NCI-H1105 (cell line): ENCODE data around the gene CHRM4.
A peak's percentile ranks its signal among the peaks of the same experiment; 100 is the strongest.

ENCODE experiments used
- DNase-seq: peaks from one replicate; lab custom pipeline; 2025; lab: John Stamatoyannopoulos, UW

CHRM4 gene

GRCh38 chr11:46347637-46348311 is 43.8 kb downstream of the CHRM4 start:
- no peak for DNase-seq

DNA sequence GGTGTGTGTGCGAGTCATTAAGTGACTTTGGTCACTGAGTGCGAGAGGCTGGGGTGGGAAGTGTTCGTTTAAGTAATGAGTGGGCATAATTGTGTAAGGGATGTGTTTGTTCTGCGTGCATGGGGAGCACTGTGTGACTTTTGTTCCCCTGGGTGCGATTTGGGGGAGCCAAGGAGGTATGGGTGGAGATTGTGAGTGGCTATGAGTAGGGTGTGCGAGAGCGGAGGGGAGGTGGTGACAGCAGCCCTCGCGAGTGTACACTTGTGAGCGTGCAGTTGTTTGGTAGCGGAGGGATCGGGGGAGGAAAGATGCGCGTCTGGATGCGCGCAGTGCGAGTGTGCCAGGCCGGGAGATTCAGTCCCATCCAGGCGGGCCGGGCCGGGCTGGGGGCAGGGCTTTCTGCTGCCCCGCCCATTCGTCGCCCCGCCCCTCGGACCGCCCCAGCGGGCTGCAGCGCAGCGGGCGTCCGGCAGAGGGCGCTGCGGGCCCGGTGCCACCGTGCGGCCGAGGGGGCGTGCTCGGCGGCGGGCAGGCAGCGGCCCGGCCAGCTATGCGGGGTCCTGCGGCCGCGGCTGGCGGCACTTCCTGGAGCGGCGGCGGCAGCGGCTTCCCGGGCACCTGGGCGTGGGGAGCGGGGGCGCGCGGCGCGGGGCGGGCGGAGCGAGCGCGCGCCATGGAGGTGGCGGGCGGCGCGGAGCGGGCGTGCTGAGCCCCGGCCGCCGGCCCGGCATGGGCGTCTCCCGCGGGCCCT is 44.5 kb downstream of the CHRM4 start, which contains the start of gene DGKZ:
DGKZ (plus strand) TSS at position 578 of the 751 bp plus-strand sequence. CDS start 197 bp downstream, outside the sequence.
- DNase-seq, result peak; percentile 72

DNA sequence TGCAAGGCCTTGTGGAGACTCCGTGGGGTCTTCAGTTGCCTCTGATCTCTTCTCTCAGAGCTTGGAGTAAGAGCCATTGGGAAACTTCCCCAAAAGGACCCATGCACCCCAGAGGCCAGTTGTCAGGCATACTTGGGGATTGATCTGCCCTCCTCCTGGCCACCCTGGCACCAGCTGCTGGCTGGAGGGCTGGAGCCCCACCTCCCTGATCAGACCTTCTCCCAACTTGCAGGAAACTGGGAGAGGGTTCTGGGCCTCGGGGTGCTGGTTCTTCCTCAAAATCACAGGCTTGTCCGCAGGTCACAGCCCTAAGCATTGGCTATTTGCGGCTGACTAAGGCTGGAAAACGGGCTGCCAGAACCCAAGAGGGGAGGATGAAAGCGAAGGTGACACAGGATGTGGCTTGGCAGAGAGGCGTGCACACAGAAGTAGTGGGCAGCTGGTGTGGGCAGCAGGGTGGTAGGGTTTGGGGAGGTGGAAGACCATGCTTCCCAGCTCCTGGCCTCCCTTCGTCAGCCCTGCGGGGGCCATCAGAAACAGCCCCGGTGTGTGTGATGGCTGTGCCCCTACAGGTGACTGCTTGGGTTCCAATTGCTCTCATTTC is 45.6 kb downstream of the CHRM4 start:
- DNase-seq, result no peak

DNA sequence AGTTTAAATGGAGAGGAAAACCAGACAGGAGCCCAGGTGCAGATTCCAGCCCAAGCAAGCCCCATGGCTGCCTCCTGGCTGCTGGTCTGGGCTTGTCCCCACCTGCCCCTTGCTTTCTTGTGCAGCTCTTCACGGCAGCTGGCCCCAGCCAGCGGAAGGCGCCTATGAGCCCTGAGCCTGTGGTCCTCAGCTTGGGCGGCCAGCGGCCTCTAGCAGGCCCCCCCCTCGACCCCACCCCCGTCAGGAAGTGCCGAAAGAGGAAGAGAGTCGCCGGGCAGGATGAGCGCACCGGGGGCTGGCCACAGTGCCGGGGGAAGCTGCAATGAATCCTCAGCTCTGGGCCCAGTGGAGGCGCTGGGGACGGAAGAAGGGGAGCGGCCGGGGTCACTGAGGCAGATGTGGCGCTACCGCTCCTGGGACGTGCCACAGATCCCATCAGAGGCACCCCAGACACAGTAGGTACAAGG is 46.4 kb downstream of the CHRM4 start:
- DNase-seq, result peak; percentile 89

GRCh38 chr11:46343520-46343919 is 48.1 kb downstream of the CHRM4 start:
- no peak for DNase-seq

GRCh38 chr11:46342239-46342638 is 49.3 kb downstream of the CHRM4 start:
- DNase-seq, result no peak

GRCh38 chr11:46341454-46341853 is 50.1 kb downstream of the CHRM4 start:
- no peak for DNase-seq

GRCh38 chr11:46339816-46340215 is 51.8 kb downstream of the CHRM4 start:
- DNase-seq, result no peak

DNA sequence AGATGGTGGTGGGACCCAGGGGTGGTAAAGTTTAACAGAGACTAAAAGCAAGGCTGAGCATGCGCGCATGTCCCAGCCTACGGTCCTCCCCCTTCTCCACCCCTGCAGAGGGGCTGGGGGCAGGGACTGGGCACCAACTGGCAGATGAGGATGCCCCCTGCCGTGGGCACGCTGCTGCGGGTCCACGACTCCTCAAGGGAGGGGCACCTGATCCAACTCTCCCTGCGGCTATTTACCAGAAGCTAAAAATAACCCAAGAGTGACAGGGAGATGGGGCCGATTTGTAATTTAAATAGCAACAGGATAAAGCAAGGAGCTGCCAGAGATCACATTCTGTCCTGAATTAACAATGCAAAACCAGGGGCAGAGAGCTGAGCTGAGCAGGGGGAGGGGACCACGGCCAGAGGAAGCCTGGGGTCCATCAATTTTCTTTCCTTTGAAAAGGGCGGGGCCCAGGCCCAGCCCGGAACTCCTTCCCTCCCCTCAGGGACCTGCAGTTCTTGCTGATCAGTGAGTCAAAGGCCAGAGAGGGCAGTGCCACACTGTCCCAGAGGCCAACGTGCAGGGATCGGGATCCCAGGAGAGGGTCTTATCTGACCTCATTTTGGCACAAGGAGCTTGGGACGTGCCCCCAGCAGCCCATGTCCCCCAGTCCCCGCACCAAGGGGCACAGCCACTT is 52.4 kb downstream of the CHRM4 start:
- peak; percentile 80 for DNase-seq

GRCh38 chr11:46338636-46338987 is 53.0 kb downstream of the CHRM4 start:
- DNase-seq, result no peak

GRCh38 chr11:46337626-46338345 is 53.8 kb downstream of the CHRM4 start:
- DNase-seq, result no peak

- no peak for DNase-seq
Observed at GRCh38 chr11:46336563-46337180, 54.9 kb downstream of the CHRM4 start.

- no peak for DNase-seq
Observed at GRCh38 chr11:46335890-46336562, 55.5 kb downstream of the CHRM4 start.

GRCh38 chr11:46335271-46335670 is 56.3 kb downstream of the CHRM4 start:
- no peak for DNase-seq

GRCh38 chr11:46334211-46334610 is 57.4 kb downstream of the CHRM4 start:
- no peak for DNase-seq
